Inflammatory macrophage (primary cell): ENCODE measurements around the gene ROR1.
"Not testable (repeated sequence)": the region's sequence is repeated elsewhere in the genome, so short reads cannot be mapped to it uniquely, and the experiment has no call there.

Source experiments
- DNase-seq, 2 donors: peaks; one replicate each; pipeline ENCODE4 v3.0.0-alpha.2; 2020 to 2022

The ROR1 gene

GRCh38 chr1:63825111-63825510 is 51.3 kb downstream of the ROR1 start:
- no peak for DNase-seq

DNA sequence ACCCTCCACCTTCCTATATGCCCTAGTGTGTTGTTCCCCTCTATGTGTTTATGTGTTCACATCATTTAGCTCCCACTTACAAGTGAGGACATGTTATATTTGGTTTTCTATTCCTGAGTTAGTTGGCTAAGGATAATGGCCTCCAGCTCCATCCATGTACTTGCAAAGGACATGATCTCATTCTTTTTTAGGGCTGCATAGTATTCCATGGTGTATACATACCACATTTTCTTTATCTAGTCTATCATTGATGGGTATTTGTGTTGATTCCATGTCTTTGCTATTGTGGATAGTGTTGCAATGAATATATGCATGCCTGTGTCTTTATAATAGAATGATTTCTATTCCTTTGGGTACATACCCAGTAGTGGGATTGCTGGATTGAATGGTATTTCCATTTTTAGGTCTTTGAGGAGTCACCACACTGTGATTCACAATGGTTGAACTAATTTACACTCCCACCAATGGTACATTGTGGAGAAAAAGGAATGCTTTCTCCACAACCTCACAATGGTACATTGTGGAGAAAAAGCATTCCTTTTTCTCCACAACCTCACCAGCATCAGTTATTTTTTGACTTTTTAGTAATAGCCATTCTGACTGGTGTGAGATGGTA is 52.5 kb downstream of the ROR1 start:
- DNase-seq: not testable (repeated sequence)

GRCh38 chr1:63827411-63828321 is 53.8 kb downstream of the ROR1 start:
- no peak for DNase-seq

DNA sequence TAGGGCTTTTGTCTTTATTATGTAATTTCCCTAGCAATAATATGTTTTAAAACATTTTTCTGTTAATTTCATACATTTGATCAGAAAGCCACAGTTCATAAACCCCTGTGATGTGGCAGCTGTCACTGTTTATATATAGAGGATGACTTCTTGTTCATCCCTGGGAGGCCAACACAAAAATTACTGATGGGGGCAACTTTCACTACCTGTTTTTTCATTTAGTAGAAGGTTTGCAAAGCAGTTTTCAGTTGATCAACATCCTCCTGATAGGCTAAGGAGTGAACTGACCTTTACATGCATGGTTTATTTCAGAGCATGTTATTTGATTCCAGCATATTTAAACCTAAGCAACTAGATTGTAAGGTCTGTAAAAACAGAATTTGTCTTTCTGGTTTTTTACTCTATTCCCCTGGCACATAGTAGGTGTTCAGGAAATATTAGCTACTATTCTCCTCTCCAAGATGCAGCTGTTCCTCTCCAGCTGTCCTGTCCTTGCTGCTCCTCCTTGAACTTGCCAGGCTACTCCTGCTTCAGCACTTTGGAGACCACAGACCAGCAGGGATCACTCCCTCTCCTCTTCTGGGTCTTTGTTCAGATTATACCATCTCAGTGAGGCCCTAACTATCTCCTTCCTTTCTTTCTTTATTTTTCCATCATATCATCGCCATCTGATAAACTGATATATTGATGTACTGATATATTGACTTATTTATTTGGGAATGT is 54.7 kb downstream of the ROR1 start:
- DNase-seq: peak; percentile 40 to 55

DNA sequence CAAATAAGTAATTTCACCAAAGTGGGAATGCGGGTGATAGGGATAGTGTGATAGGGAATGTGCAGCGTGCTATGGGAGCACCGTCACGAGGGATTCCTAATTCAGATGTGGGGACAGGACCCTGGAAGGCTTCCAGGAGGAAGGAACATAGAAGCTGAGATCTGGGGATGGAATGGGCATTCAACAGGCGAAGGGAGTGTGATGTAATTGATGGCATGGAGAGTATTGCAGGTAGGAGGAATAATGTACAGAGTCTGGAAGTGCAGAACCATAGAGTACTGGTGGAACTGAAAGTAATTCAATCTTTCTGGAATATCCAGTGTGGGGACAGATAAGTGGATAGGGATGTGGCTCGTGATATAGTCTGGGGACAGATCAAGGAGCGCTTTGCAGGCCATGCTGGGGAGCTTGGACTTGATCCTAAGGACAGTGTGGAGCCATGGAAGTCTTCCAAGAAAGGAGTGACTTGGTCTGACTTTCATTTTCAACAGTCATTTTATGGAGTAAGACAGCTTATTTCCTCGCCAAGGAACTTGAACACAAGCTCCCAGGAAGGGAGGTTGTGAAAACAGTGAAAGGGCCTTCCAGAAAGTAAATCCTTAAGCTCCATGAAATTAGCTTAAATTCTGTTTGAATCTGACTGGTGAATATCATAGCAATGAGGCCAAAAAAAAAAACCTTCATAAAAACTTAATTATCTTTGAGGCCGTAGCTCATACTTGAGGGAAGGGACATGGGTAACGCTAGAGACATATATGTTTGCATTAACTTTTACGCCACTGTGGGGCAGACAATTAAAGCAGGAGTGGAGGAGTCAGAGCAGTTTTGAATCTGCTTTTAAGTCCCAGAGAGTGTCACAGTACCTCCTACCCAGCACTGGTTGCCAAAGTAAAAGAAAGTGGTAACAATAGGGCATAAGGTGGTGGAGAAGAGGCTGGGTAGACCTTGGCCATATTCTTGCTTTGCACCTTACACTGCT is 55.8 kb downstream of the ROR1 start:
- DNase-seq: no peak

GRCh38 chr1:63831409-63831808 is 57.6 kb downstream of the ROR1 start:
- no peak for DNase-seq

- DNase-seq: no peak
Observed at GRCh38 chr1:63833363-63834119, 59.7 kb downstream of the ROR1 start.

GRCh38 chr1:63835128-63835527 is 61.3 kb downstream of the ROR1 start:
- no peak for DNase-seq

DNA sequence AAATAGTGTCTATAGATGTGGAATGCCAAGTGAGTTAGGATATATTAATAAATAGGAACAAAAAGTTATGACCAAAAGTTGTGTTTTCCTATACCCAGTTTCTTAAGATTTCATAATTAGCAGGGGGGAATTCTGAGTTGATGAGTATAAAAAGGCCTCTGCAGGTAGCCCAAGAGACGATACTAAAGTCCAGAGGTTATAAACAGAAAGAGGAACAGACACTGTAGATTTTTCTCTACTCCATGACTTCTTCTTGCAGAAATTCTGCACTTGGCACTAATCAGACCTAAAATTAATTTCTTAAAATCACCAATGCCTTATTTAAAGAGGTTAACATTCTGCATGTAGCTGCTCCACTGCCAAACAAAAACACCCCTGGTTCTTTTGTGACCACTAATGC is 62.6 kb downstream of the ROR1 start:
- DNase-seq: no peak

DNA sequence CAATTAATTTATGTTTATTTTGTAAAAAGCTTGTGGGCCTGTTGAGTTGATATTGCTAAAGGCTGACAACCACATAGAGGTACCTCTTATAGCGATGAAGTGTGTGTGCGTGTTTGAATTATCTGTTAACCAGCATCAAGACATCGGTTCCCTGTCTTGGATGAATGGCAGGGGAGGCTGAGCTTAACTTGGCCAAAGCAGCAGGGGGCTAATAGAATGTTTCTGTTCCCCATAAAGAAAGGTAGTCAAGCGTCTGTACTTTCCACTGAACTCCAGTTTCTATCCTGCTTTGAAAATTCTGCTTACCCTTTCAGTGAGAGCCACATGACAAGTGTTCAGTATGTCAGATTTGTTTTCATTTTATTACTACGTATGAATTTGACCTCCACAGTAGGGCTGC is 63.0 kb downstream of the ROR1 start:
- no peak for DNase-seq

DNA sequence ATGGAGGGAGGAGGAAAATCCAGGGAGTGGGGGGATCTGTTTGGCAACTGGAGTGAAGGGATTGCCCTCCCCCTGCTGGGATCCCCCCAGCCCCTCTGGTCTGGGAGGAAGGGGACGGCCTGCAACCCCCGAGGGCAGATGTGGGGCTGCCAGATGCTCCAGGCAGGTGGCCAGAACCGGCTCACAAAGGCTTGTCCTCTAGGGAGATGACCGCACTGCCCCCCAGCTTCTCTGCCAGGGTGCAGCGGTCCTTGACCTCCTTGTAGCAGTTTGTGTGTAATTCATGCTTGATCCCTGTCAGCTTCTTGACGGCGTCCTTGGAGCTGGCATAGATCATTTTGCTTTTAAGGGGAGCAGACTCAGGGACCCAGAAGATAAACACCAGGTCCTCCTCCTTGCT is 69.2 kb downstream of the ROR1 start:
- no peak for DNase-seq

GRCh38 chr1:63843884-63844283 is 70.1 kb downstream of the ROR1 start:
- DNase-seq: no peak

GRCh38 chr1:63845346-63845745 is 71.5 kb downstream of the ROR1 start:
- no peak for DNase-seq

DNA sequence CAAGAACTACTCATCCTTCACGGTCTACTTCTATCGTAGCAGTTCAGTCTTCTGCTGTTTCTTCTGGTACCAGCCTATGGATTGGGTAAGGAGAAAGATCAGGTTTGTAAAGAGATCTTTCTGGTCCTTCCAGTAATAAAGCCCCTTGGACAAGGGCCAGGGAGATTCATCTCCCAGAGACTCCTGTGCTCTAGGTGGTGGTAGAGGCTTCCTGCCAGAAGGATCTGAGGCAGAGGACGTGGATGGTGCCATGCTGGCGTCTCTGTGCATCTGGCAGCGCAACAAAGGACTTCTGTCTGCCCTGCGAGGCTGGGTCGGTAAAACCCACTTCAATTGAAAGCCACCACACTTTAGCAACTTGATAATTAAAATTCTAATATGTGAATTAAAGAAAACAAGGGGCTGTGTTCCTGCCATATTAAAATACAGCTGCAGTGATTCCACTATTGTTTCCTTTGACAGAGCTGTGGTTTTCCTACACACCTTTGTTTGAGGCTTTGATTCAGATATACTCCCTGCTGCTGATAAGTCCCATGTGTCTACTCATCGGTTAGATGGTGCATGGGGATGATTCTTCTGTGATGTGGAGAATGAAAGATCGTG is 73.6 kb downstream of the ROR1 start:
- no peak for DNase-seq

DNA sequence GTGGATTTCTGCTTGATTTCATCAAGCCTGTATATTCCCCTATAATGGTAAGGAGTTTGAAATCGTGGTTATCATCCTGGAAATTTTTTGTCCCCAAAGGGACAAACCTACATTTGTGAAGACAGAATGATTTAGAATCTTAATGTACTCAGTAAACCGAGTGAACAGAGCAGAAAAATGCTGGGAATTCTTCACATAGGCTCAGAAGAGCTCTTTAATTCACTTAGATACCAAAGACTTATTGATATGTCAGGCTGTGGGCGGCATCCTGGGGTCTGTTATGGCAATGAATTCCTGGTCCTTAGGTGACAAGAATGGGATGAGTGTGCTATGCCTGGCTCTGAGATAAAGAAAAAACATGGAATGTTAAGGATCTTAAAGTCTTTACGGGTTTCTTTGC is 74.9 kb downstream of the ROR1 start:
- no peak for DNase-seq

GRCh38 chr1:63849149-63849548 is 75.3 kb downstream of the ROR1 start:
- DNase-seq: no peak

GRCh38 chr1:63854091-63854490 is 80.3 kb downstream of the ROR1 start:
- no peak for DNase-seq

DNA sequence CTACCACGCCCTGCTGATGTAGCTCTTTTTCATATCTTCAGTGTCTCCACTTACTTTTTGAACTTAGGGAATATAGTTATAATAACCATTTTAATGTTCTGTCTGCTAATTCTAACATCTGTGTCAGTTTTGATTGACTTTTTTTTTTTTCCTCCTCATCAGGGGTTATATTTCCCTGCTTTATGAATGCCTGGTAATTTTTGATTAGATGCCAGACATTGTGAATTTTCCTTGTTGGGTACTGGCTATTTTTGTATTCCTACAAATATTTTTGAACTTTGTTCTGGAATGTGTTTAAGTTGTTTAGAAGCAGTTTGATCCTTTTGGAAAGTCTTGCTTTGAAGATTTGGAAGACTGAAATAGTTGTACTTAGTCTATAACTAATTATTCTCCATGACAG is 82.1 kb downstream of the ROR1 start:
- no peak for DNase-seq

DNA sequence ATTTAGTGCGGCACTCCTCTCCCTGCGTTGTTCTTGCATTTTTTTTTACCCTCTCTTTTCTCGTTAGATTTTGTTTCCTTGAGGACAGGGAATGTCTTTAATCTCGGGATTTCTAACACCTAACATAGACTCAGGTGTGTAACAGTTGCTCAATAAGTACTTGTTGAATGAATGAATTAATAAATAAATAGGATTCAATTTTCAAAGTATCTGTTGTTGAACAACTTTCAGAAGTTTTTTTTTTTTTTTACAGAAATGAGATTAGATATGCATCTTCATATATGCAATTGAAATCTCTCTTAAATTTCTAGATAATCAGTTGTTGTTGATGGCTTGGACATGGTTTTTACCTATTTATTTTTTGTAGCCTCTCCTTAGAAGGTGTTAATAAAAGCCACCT is 83.1 kb downstream of the ROR1 start:
- DNase-seq: no peak

DNA sequence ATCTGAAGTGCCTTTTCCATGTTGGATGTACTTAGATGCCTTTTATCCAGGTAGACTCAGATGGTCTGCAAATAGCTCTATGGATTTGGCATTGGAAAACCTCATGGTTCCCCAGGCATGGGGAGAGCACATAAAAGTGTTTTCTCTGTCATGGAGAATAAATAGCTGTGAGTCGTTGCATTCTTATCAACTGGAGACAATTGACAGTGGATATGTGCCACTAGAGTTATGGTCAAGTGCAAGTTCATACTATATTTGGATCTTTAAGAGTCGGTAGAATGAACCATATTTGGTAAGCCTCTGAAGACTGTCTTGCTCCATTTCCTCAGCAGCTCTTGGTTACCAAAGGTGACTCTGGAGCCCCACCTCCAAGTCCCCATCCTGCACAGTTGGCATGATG is 83.7 kb downstream of the ROR1 start:
- no peak for DNase-seq

- no peak for DNase-seq
Observed at GRCh38 chr1:63858153-63858552, 84.3 kb downstream of the ROR1 start.
